GM10266 (cell line): ENCODE data around the gene CDK3.
A peak's percentile ranks its signal among the peaks of the same experiment; 100 is the strongest.

Experiments
- DNase-seq: peaks from one replicate; pipeline ENCODE4 v3.0.0; 2012; ENCODE audit errors: extremely low spot score
- TF ChIP-seq, protein P1 (sequence below): IDR thresholded peaks from 2 replicates; pipeline ENCODE4 v1.5.1; 2012; ENCODE audit warnings: mild to moderate bottlenecking, low read depth; ENCODE audit not compliant: control insufficient read depth, insufficient read depth; ENCODE audit errors: missing control alignments

The CDK3 gene

DNA sequence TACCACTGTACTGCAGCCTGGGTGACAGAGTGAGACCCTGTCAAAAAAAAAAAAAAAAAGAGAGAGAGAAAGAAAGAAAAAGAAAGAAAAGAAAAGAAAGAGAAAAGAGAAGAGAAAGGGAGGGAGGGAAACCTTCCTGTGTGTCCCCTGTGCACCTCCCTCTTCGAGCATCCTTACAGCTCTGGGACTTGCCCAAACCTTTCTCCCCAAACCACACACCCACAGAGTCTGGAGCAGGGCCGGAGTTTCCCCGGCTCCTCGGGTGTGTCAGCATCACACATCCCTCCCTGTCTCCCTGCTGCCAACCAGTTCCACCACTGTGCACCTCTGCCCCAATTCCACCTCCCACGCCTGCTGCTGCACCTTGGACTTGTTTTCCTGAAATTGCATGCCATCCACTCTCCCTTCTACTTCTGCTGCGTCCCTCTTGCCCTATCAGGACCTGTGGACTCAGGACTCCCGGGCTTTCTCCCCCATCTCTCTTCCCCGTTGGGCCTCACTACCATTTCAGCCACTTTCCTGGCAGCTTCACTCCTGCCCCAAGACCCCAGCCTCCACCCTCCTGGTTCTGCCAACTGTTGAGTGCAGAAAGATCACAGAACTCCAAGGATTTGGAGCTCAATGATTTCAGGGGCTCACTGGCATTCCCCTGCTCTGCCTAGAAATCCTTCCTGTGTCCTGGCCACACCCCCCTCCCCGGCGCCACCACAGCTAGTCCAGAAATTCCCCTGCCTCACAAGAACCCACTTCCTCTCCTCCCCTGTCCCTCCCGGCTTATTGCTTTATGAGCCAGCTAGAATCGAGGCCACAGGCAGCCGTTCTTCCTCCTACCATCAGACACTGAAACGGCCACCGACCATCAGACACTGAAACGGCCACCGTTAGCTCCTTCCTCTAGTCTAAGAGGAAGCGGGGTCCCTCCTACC lies 3.7 kb upstream of the CDK3 start:
- DNase-seq, result peak; percentile 71
- TF ChIP-seq, protein P1, sequence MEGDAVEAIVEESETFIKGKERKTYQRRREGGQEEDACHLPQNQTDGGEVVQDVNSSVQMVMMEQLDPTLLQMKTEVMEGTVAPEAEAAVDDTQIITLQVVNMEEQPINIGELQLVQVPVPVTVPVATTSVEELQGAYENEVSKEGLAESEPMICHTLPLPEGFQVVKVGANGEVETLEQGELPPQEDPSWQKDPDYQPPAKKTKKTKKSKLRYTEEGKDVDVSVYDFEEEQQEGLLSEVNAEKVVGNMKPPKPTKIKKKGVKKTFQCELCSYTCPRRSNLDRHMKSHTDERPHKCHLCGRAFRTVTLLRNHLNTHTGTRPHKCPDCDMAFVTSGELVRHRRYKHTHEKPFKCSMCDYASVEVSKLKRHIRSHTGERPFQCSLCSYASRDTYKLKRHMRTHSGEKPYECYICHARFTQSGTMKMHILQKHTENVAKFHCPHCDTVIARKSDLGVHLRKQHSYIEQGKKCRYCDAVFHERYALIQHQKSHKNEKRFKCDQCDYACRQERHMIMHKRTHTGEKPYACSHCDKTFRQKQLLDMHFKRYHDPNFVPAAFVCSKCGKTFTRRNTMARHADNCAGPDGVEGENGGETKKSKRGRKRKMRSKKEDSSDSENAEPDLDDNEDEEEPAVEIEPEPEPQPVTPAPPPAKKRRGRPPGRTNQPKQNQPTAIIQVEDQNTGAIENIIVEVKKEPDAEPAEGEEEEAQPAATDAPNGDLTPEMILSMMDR, result no peak

DNA sequence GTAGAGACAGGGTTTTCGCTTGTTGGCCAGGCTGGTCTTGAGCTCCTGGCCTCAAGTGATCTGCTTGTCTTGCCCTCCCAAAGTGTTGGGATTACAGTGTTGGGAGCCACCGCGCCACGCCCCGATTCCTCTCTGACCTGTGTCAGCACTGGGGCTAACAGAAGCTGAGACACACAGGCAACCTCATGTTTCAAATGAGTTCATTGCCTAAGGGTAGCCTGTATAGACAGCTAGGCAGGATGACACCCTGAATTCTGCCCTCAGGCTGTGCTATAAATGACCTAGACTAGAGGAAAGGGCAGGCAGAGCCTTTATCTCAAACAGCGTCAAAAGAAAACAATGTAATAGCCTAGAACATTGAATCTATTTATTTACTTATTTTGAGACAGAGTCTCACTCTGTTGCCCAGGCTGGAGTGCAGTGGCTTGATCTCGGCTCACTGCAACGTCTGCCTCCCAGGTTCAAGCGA lies 2.3 kb upstream of the CDK3 start:
- TF ChIP-seq, protein P1, result no peak

DNA sequence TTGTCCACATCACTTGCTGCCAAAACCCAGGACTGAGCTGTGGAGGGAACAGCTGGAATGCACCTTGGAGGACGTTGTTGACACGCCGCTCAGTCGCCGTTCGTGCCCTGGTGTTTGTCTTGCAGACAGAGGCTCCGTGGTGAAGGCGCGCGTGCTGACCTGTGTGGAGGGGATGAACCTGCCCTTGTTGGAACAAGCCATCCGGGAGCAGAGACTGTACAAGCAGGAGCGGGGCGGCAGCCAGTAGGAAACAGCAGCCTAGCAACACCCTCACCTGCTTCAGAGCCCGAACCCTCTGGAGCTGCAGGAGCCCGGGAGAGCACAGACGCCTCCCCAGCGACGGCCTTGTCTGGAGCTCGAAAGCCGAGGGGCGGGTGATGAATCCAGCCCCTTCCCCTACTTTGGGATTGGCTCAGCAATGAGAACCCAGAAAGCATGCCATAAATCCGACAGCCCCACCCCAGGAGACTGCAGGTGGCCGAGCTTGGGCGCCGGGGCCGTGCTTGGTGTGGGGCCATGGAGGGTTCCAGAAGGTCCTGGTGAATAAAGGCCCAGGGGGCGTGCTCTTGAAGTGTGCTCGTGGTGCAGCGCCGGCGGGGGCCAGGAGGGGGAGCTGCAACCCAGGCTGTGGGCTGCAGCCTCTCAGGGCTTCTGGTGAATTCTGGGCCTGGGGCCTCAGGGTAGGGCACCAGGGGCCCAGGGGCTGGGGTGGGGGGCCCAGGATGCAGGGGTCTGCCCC lies 470 bp upstream of the CDK3 start:
- peak; percentile 85 for DNase-seq
- TF ChIP-seq, protein P1, result peak; percentile 80

More for the DNA sequence above, 2.3 kb upstream of the CDK3 start:
- DNase-seq, result no peak

DNA sequence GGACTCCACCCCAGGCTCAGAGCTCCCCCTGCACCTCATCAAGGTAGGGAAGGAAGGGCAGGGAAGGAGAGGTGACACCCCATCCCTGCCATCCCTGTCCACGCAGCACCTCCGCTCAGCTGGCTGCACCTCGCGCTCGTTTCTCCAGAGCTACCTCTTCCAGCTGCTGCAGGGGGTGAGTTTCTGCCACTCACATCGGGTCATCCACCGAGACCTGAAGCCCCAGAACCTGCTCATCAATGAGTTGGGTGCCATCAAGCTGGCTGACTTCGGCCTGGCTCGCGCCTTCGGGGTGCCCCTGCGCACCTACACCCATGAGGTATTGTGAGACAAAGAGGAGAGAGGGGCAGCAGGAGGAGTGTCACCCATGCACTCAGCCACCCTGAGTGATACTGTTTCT lies 1.4 kb downstream of the CDK3 start:
- no peak for DNase-seq

DNA sequence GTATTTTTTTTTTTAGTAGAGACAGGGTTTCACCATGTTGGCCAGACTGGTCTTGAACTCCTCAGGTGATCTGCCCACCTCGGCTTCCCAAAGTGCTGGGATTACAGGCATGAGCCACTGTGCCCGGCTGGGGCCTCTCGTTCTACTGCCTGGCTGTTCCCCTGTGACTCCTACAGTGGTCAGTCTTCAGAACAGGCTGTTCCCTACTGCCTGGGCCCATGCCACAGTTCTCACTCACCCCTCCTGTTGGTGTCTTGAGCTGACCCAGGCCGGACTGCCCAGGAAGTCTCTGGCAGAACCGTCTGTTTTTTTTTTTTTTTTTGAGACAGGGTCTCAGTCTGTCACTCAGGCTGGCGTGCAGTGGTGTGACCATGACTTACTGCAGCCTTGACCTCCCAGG lies 3.3 kb downstream of the CDK3 start:
- no peak for DNase-seq
- TF ChIP-seq, protein P1, result no peak

More for the DNA sequence above, 1.4 kb downstream of the CDK3 start:
- TF ChIP-seq, protein P1, result no peak

DNA sequence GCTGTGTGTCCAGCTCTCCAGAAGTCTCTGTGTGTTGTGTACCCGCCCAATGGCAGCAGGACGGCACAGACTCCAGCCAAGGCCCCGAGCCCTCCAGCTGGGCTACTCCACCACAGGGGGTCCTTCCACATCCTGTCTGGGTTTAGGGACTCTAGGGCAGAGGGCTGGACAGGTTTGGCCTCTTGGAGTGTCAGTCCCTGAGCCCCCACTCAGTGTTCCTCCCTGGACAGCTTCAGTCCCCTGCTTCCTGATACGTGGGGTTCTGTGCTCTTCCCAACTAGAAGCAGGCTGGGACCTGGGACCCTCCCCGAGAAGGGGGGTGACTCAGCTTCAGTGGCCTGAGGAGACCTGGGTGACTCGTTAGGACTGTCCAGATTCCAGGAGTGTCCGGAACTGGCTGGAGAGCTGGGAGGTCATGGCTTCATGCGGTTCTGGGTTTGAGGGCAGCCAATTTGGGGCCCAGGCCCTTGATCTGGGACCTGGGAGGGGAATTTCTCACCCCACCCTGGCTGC lies 4.2 kb downstream of the CDK3 start:
- TF ChIP-seq, protein P1, result no peak
- DNase-seq, result no peak
